ENCODE measurements around the gene ENOX2. TPM values are rescaled to one million over a fixed set of nuclear protein-coding genes. Genes with fewer than 3 reads are reported as not detected.
A peak's percentile ranks its signal among the peaks of the same experiment; 100 is the strongest.

Gene ENOX2
- polyA plus RNA-seq, 1 donor from 2014 or later = 48.7 TPM

DNA sequence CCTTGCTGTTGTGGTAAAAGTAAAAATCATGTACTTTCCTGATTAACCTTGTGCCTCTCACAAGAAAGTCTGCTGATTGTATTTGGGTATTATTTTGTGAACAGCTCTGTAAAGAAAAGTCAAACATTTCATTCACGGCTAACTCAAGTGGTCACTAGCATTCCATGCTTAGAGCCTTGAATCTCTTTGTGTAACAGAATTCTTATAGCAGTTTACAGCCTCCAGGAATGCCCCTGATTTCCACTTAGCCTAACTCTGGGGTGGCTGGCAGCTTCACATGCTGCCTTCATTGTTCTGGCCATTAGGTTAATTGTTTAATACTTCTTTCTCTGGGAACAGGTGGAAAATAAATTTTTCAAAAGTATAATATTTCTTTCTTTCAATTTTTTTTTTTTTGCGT lies 274.5 kb downstream of the ENOX2 start:
- peak overlapping the region; percentile 49 for H3K27ac ChIP-seq (ENCODE audit: low read length)
- no peak overlapping the region for H2AFZ ChIP-seq (ENCODE audit: low read depth, low read length)
- no peaks in the 10 kb centered on the region for H3F3A ChIP-seq (ENCODE audit: insufficient read depth, low read length, poor library complexity, severe bottlenecking)

DNA sequence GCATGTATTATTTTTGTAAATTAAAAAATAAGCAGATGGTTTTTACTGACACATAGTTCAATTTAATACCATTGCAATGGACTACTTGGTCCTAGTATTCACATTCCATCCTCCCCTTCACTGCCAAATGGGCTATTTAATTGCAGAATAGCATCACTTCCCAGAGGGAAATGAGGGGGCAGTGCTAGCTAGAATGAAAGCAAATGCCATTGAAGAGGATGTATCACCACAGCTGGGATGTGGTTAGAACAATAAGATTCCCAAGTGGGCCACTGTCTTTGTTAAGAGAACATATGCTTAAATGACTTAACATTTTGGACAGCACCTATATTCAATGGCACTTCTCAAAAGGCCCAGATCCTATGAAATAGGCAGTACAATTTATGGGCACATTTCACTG lies 276.5 kb downstream of the ENOX2 start:
- Histone ChIP-seq H3F3A (ENCODE audit: insufficient read depth, low read length, poor library complexity, severe bottlenecking) (no peaks in the 10 kb centered on the region), H3K27ac (ENCODE audit: low read length) (no peak overlapping the region), H3K79me2 (replicated peaks; ENCODE audit: insufficient read depth, low read length) (no peaks in the 10 kb centered on the region), H3K27me3 (ENCODE audit: insufficient read depth, low read depth, low read length) (no peaks in the 10 kb centered on the region), H3K9me2 (ENCODE audit: insufficient read depth, low read length) (no peaks in the 10 kb centered on the region), H4K20me1 (ENCODE audit: insufficient read depth) (no peaks in the 10 kb centered on the region), H3K4me3 (ENCODE audit: low read length) (no peak overlapping the region), H3K4me2 (ENCODE audit: low read length) (no peak overlapping the region), H3K9me3 (ENCODE audit: low read length) (no peaks in the 10 kb centered on the region), H3K36me3 (ENCODE audit: insufficient read depth, low read length) (no peaks in the 10 kb centered on the region), H3K9ac (ENCODE audit: low read length) (no peak overlapping the region), H2AFZ (ENCODE audit: low read depth, low read length) (no peak overlapping the region)
- TF ChIP-seq POLR2AphosphoS5 (IDR thresholded peaks at IDR 0.05) (no peak), TAF1 (IDR thresholded peaks at IDR 0.05; ENCODE audit: low read depth) (no peak), EP300 (conservative IDR thresholded peaks at IDR 0.05; ENCODE audit: poor library complexity, severe bottlenecking) (no peak), RAD21 (conservative IDR thresholded peaks at IDR 0.05) (no peak), EZH2 (IDR thresholded peaks at IDR 0.05; ENCODE audit: borderline replicate concordance, insufficient read depth, low read length, poor library complexity, severe bottlenecking) (no peak), SMC3 (conservative IDR thresholded peaks at IDR 0.05; ENCODE audit: poor library complexity) (no peak), MXI1 (conservative IDR thresholded peaks at IDR 0.05; ENCODE audit: poor library complexity, severe bottlenecking) (no peak)
- TF ChIP-seq, protein P1, sequence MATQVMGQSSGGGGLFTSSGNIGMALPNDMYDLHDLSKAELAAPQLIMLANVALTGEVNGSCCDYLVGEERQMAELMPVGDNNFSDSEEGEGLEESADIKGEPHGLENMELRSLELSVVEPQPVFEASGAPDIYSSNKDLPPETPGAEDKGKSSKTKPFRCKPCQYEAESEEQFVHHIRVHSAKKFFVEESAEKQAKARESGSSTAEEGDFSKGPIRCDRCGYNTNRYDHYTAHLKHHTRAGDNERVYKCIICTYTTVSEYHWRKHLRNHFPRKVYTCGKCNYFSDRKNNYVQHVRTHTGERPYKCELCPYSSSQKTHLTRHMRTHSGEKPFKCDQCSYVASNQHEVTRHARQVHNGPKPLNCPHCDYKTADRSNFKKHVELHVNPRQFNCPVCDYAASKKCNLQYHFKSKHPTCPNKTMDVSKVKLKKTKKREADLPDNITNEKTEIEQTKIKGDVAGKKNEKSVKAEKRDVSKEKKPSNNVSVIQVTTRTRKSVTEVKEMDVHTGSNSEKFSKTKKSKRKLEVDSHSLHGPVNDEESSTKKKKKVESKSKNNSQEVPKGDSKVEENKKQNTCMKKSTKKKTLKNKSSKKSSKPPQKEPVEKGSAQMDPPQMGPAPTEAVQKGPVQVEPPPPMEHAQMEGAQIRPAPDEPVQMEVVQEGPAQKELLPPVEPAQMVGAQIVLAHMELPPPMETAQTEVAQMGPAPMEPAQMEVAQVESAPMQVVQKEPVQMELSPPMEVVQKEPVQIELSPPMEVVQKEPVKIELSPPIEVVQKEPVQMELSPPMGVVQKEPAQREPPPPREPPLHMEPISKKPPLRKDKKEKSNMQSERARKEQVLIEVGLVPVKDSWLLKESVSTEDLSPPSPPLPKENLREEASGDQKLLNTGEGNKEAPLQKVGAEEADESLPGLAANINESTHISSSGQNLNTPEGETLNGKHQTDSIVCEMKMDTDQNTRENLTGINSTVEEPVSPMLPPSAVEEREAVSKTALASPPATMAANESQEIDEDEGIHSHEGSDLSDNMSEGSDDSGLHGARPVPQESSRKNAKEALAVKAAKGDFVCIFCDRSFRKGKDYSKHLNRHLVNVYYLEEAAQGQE (IDR thresholded peaks at IDR 0.05; ENCODE audit: borderline replicate concordance) = no peak
- TF ChIP-seq, protein P2, sequence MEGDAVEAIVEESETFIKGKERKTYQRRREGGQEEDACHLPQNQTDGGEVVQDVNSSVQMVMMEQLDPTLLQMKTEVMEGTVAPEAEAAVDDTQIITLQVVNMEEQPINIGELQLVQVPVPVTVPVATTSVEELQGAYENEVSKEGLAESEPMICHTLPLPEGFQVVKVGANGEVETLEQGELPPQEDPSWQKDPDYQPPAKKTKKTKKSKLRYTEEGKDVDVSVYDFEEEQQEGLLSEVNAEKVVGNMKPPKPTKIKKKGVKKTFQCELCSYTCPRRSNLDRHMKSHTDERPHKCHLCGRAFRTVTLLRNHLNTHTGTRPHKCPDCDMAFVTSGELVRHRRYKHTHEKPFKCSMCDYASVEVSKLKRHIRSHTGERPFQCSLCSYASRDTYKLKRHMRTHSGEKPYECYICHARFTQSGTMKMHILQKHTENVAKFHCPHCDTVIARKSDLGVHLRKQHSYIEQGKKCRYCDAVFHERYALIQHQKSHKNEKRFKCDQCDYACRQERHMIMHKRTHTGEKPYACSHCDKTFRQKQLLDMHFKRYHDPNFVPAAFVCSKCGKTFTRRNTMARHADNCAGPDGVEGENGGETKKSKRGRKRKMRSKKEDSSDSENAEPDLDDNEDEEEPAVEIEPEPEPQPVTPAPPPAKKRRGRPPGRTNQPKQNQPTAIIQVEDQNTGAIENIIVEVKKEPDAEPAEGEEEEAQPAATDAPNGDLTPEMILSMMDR (IDR thresholded peaks at IDR 0.05; ENCODE audit: poor library complexity, severe bottlenecking) = no peak

More for the DNA sequence above, 274.5 kb downstream of the ENOX2 start:
- H3K4me3 ChIP-seq (ENCODE audit: low read length) = no peak overlapping the region
- H3K9me3 ChIP-seq (ENCODE audit: low read length) = no peaks in the 10 kb centered on the region
- H3K4me2 ChIP-seq (ENCODE audit: low read length) = no peak overlapping the region
- H3K9me2 ChIP-seq (ENCODE audit: insufficient read depth, low read length) = no peaks in the 10 kb centered on the region
- H3K27me3 ChIP-seq (ENCODE audit: insufficient read depth, low read depth, low read length) = no peaks in the 10 kb centered on the region
- H3K79me2 ChIP-seq (replicated peaks; ENCODE audit: insufficient read depth, low read length) = no peaks in the 10 kb centered on the region
- no peaks in the 10 kb centered on the region for H3K36me3 ChIP-seq (ENCODE audit: insufficient read depth, low read length)
- no peak overlapping the region for H3K9ac ChIP-seq (ENCODE audit: low read length)
- no peaks in the 10 kb centered on the region for H4K20me1 ChIP-seq (ENCODE audit: insufficient read depth)
- TF ChIP-seq, protein P1 (IDR thresholded peaks at IDR 0.05; ENCODE audit: borderline replicate concordance) = no peak
- TF ChIP-seq MXI1 (conservative IDR thresholded peaks at IDR 0.05; ENCODE audit: poor library complexity, severe bottlenecking) (no peak), RAD21 (conservative IDR thresholded peaks at IDR 0.05) (no peak), TAF1 (IDR thresholded peaks at IDR 0.05; ENCODE audit: low read depth) (no peak), SMC3 (conservative IDR thresholded peaks at IDR 0.05; ENCODE audit: poor library complexity) (no peak), EP300 (conservative IDR thresholded peaks at IDR 0.05; ENCODE audit: poor library complexity, severe bottlenecking) (no peak), POLR2AphosphoS5 (IDR thresholded peaks at IDR 0.05) (no peak)
- TF ChIP-seq, protein P2 (IDR thresholded peaks at IDR 0.05; ENCODE audit: poor library complexity, severe bottlenecking) = no peak

All from neural cell (in vitro differentiated cells).